ENCODE results near the gene HOXA1.

The HOXA1 gene

GRCh38 chr7:27095897-27096767, at the start of gene HOXA1:
Gene HOXA1 (minus strand): TSS chr7:27096000. CDS start chr7:27095912, 88 bp downstream.
- peak; percentile 43 for DNase-seq (ENCODE audit: low read depth, low spot score)

GRCh38 chr7:27145165-27145913, 49.5 kb upstream of the HOXA1 start:
- no peak for DNase-seq (ENCODE audit: low read depth, low spot score)

- no peak for DNase-seq (ENCODE audit: low read depth, low spot score)
Measured at GRCh38 chr7:27144781-27145164, 49.0 kb upstream of the HOXA1 start.

GRCh38 chr7:27143950-27144780, 48.4 kb upstream of the HOXA1 start:
- no peak for DNase-seq (ENCODE audit: low read depth, low spot score)

- no peak for DNase-seq (ENCODE audit: low read depth, low spot score)
Measured at GRCh38 chr7:27143023-27143949, 47.5 kb upstream of the HOXA1 start, which contains the start of gene HOXA5. Gene HOXA5 (minus strand): TSS chr7:27143681. CDS start chr7:27143607, 74 bp downstream.

GRCh38 chr7:27142580-27143022, 46.8 kb upstream of the HOXA1 start:
- no peak for DNase-seq (ENCODE audit: low read depth, low spot score)

GRCh38 chr7:27141923-27142579, 46.3 kb upstream of the HOXA1 start:
- DNase-seq (ENCODE audit: low read depth, low spot score) = no peak

- DNase-seq (ENCODE audit: low read depth, low spot score) = no peak
Measured at GRCh38 chr7:27141137-27141922, 45.5 kb upstream of the HOXA1 start.

- DNase-seq (ENCODE audit: low read depth, low spot score) = no peak
Measured at GRCh38 chr7:27140126-27140857, 44.5 kb upstream of the HOXA1 start.

- no peak for DNase-seq (ENCODE audit: low read depth, low spot score)
Measured at GRCh38 chr7:27139334-27140125, 43.7 kb upstream of the HOXA1 start.

GRCh38 chr7:27138985-27139333, 43.2 kb upstream of the HOXA1 start:
- DNase-seq (ENCODE audit: low read depth, low spot score) = no peak

- no peak for DNase-seq (ENCODE audit: low read depth, low spot score)
Measured at GRCh38 chr7:27138472-27138871, 42.7 kb upstream of the HOXA1 start.

- no peak for DNase-seq (ENCODE audit: low read depth, low spot score)
Measured at GRCh38 chr7:27137640-27138315, 42.0 kb upstream of the HOXA1 start.

GRCh38 chr7:27134392-27134791, 38.6 kb upstream of the HOXA1 start:
- no peak for DNase-seq (ENCODE audit: low read depth, low spot score)

GRCh38 chr7:27133409-27134231, 37.8 kb upstream of the HOXA1 start:
- DNase-seq (ENCODE audit: low read depth, low spot score) = no peak

GRCh38 chr7:27132978-27133377, 37.2 kb upstream of the HOXA1 start:
- no peak for DNase-seq (ENCODE audit: low read depth, low spot score)

Measured in activated CD4-positive, CD25-positive, alpha-beta regulatory T cell treated with anti-CD3 and anti-CD28 coated beads, Interleukin-2, amount 50 U/mL, for 16 hours (primary cell).